Measurements from ENCODE around the gene AUTS2. TPM values are rescaled to one million over a fixed set of nuclear protein-coding genes. Genes with fewer than 3 reads are reported as not detected.

The AUTS2 gene
- polyA plus RNA-seq, 1 donor from 2014 or later: 97.3 TPM

DNA sequence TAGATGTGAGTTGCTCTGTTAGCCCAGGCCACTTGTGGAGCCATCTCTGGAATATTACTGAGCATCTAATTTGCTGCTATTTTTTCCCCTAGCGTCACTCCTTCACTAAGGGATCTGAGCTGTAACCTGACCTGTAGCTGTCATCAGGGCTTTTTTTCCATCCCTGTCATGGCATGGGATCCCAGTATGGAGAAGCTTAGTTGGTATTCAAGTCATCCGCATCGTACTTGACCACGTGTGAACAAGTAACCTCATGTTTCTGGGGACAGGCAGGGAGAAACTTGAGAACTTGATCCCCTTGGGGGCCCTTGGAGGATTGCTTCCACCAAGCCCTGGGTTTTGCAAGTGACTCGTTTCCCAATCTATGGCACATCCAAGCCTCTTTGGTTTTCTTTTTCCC lies 1059.3 kb downstream of the AUTS2 start:
- Histone ChIP-seq H4K20me1 (ENCODE audit: insufficient read depth) (no peaks in the 10 kb centered on the region), H3F3A (ENCODE audit: insufficient read depth, low read length, poor library complexity, severe bottlenecking) (no peaks in the 10 kb centered on the region), H3K36me3 (ENCODE audit: insufficient read depth, low read length) (no peaks in the 10 kb centered on the region), H3K9ac (ENCODE audit: low read length) (no peak overlapping the region), H3K27me3 (ENCODE audit: insufficient read depth, low read depth, low read length) (no peaks in the 10 kb centered on the region), H3K4me2 (ENCODE audit: low read length) (no peak overlapping the region), H3K27ac (ENCODE audit: low read length) (no peak overlapping the region), H3K9me3 (ENCODE audit: low read length) (no peaks in the 10 kb centered on the region), H2AFZ (ENCODE audit: low read depth, low read length) (no peak overlapping the region), H3K4me3 (ENCODE audit: low read length) (no peak overlapping the region), H3K9me2 (ENCODE audit: insufficient read depth, low read length) (no peaks in the 10 kb centered on the region), H3K79me2 (replicated peaks; ENCODE audit: insufficient read depth, low read length) (peaks cover 36% of the 10 kb centered on the region)
- TF ChIP-seq, protein P1, sequence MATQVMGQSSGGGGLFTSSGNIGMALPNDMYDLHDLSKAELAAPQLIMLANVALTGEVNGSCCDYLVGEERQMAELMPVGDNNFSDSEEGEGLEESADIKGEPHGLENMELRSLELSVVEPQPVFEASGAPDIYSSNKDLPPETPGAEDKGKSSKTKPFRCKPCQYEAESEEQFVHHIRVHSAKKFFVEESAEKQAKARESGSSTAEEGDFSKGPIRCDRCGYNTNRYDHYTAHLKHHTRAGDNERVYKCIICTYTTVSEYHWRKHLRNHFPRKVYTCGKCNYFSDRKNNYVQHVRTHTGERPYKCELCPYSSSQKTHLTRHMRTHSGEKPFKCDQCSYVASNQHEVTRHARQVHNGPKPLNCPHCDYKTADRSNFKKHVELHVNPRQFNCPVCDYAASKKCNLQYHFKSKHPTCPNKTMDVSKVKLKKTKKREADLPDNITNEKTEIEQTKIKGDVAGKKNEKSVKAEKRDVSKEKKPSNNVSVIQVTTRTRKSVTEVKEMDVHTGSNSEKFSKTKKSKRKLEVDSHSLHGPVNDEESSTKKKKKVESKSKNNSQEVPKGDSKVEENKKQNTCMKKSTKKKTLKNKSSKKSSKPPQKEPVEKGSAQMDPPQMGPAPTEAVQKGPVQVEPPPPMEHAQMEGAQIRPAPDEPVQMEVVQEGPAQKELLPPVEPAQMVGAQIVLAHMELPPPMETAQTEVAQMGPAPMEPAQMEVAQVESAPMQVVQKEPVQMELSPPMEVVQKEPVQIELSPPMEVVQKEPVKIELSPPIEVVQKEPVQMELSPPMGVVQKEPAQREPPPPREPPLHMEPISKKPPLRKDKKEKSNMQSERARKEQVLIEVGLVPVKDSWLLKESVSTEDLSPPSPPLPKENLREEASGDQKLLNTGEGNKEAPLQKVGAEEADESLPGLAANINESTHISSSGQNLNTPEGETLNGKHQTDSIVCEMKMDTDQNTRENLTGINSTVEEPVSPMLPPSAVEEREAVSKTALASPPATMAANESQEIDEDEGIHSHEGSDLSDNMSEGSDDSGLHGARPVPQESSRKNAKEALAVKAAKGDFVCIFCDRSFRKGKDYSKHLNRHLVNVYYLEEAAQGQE (IDR thresholded peaks at IDR 0.05; ENCODE audit: borderline replicate concordance): no peak
- TF ChIP-seq EZH2 (IDR thresholded peaks at IDR 0.05; ENCODE audit: borderline replicate concordance, insufficient read depth, low read length, poor library complexity, severe bottlenecking) (no peak), SMC3 (conservative IDR thresholded peaks at IDR 0.05; ENCODE audit: poor library complexity) (no peak)

DNA sequence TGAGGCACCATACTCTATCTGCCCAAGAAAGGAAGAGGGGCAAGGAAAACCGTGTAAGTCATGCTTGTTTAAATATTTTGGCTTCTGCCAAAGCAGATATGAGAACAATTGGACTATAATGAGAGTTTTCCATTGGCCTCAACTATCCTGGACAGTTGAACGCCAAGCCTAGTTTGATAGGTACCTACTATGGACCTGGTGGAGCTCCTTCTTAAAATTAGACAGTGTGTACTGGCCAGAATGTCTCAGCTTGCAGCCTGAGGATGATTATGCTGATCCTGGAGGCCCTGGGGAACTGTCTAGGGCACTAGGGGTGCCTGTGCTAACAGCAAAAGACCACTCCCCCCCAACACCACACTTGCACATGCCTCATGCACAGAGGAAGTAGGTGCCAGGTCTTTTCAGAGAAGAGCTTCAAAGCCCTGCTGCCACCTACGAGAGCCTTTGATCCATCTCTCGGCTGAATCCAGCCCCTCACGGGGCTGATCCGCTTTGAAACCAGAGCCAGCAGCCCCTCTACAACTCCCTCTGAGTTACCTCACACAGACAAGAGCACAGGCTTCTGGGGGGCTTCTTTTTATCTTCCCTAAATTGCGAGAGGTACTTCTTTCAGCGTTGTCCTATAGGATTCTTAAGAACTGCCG lies 1059.8 kb downstream of the AUTS2 start:
- no peaks in the 10 kb centered on the region for H3F3A ChIP-seq (ENCODE audit: insufficient read depth, low read length, poor library complexity, severe bottlenecking)
- no peak overlapping the region for H3K4me3 ChIP-seq (ENCODE audit: low read length)
- H3K27ac ChIP-seq (ENCODE audit: low read length): no peak overlapping the region
- H4K20me1 ChIP-seq (ENCODE audit: insufficient read depth): no peaks in the 10 kb centered on the region
- H3K9me2 ChIP-seq (ENCODE audit: insufficient read depth, low read length): no peaks in the 10 kb centered on the region
- TF ChIP-seq, protein P1 (IDR thresholded peaks at IDR 0.05; ENCODE audit: borderline replicate concordance): no peak
- TF ChIP-seq, protein P2, sequence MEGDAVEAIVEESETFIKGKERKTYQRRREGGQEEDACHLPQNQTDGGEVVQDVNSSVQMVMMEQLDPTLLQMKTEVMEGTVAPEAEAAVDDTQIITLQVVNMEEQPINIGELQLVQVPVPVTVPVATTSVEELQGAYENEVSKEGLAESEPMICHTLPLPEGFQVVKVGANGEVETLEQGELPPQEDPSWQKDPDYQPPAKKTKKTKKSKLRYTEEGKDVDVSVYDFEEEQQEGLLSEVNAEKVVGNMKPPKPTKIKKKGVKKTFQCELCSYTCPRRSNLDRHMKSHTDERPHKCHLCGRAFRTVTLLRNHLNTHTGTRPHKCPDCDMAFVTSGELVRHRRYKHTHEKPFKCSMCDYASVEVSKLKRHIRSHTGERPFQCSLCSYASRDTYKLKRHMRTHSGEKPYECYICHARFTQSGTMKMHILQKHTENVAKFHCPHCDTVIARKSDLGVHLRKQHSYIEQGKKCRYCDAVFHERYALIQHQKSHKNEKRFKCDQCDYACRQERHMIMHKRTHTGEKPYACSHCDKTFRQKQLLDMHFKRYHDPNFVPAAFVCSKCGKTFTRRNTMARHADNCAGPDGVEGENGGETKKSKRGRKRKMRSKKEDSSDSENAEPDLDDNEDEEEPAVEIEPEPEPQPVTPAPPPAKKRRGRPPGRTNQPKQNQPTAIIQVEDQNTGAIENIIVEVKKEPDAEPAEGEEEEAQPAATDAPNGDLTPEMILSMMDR (IDR thresholded peaks at IDR 0.05; ENCODE audit: poor library complexity, severe bottlenecking): no peak
- TF ChIP-seq TAF1 (IDR thresholded peaks at IDR 0.05; ENCODE audit: low read depth): no peak
- TF ChIP-seq RAD21 (conservative IDR thresholded peaks at IDR 0.05): no peak
- TF ChIP-seq SMC3 (conservative IDR thresholded peaks at IDR 0.05; ENCODE audit: poor library complexity): no peak
- no peak for TF ChIP-seq EZH2 (IDR thresholded peaks at IDR 0.05; ENCODE audit: borderline replicate concordance, insufficient read depth, low read length, poor library complexity, severe bottlenecking)
- no peak for TF ChIP-seq EP300 (conservative IDR thresholded peaks at IDR 0.05; ENCODE audit: poor library complexity, severe bottlenecking)
- TF ChIP-seq POLR2AphosphoS5 (IDR thresholded peaks at IDR 0.05): no peak
- no peak for TF ChIP-seq MXI1 (conservative IDR thresholded peaks at IDR 0.05; ENCODE audit: poor library complexity, severe bottlenecking)
- no peaks in the 10 kb centered on the region for H3K9me3 ChIP-seq (ENCODE audit: low read length)
- H3K36me3 ChIP-seq (ENCODE audit: insufficient read depth, low read length): no peaks in the 10 kb centered on the region
- H2AFZ ChIP-seq (ENCODE audit: low read depth, low read length): no peak overlapping the region
- no peak overlapping the region for H3K4me2 ChIP-seq (ENCODE audit: low read length)
- H3K27me3 ChIP-seq (ENCODE audit: insufficient read depth, low read depth, low read length): no peaks in the 10 kb centered on the region
- no peak overlapping the region for H3K9ac ChIP-seq (ENCODE audit: low read length)
- peaks cover 32% of the 10 kb centered on the region for H3K79me2 ChIP-seq (replicated peaks; ENCODE audit: insufficient read depth, low read length)
